Endothelial cell of umbilical vein (primary cell): ENCODE results near the gene GNG2. TPM values are rescaled to one million over a fixed set of nuclear protein-coding genes. Genes with fewer than 3 reads are reported as not detected.

Source experiments
- BruUV-seq: library from RNA; stranded (reverse); fragments of 400-500 nt; replicated peaks from 2 replicates; lab custom pipeline; 2021; lab: Mats Ljungman, UMichigan
- CTCF ChIA-PET: fragments of 300-600, 350-600 bp; sonication (Branson Sonifier 250); formaldehyde crosslinking; loops from one replicate; lab custom pipeline; 2021; ENCODE audit warnings: antibody characterized with exemption, inconsistent platforms; lab: Charles Lee
- POLR2A ChIA-PET: fragments of 300-600, 350-600 bp; sonication (Branson Sonifier 250); formaldehyde crosslinking; loops from one replicate; lab custom pipeline; 2021; ENCODE audit warnings: antibody characterized with exemption, inconsistent platforms; lab: Charles Lee
- DNase-seq: peaks from one replicate; pipeline ENCODE4 v3.0.0-alpha.2; 2011; ENCODE audit warnings: low read depth, low spot score
- FAIRE-seq: peaks from 2 replicates; lab custom pipeline; 2011; peaks lifted over from hg19 to GRCh38; lab: Jason Lieb, UNC
- H2AFZ ChIP-seq: 2 replicates; pipeline ENCODE4 v1.6.0; 2012; ENCODE audit warnings: low read depth, low read length, control low read depth, inconsistent platforms
- H3K27ac ChIP-seq: 2 replicates; pipeline ENCODE4 v1.5.1; 2011; ENCODE audit warnings: low read depth, mild to moderate bottlenecking, control low read depth, low read length, moderate library complexity; ENCODE audit not compliant: insufficient read depth
- H3K27me3 ChIP-seq, 2 experiments: 2 replicates each; pipeline versions ENCODE4 v1.6.0 to v1.6.1; 2011; ENCODE audit warnings: low read length in 2 of 2, mixed read lengths in 1 of 2; ENCODE audit not compliant: control insufficient read depth in 2 of 2, insufficient read depth in 2 of 2
- H3K36me3 ChIP-seq, 2 experiments: 2 replicates in 1 of 2; 3 replicates in 1 of 2; pipeline ENCODE4 v1.5.1; 2011; ENCODE audit warnings: low read length in 2 of 2, mild to moderate bottlenecking in 1 of 2, moderate library complexity in 1 of 2; ENCODE audit not compliant: control insufficient read depth in 2 of 2, insufficient read depth in 2 of 2; ENCODE audit errors: extremely low read depth in 1 of 2
- H3K4me1 ChIP-seq: 3 replicates; pipeline ENCODE4 v1.5.1; 2011; ENCODE audit warnings: mild to moderate bottlenecking, low read length; ENCODE audit not compliant: control insufficient read depth, insufficient read depth; ENCODE audit errors: extremely low read depth
- H3K4me2 ChIP-seq: 2 replicates; pipeline ENCODE4 v1.6.1; 2011; ENCODE audit warnings: low read length, control low read depth, mixed read lengths; ENCODE audit not compliant: insufficient read depth
- H3K4me3 ChIP-seq, 3 experiments: fragments of 200-600 bp in 1 of 3; sonication (generic), shearing (Covaris generic) in 1 of 3; replicated peaks in 1 of 3; 2 replicates each; pipeline ENCODE4 v1.5.1; 2011 to 2016; ENCODE audit warnings: control low read depth in 3 of 3, low read length in 3 of 3, mild to moderate bottlenecking in 2 of 3, inconsistent platforms in 1 of 3, low read depth in 1 of 3, moderate library complexity in 1 of 3; ENCODE audit not compliant: insufficient read depth in 1 of 3
- H3K79me2 ChIP-seq: 2 replicates; pipeline ENCODE4 v1.6.0; 2012; ENCODE audit warnings: low read length, inconsistent platforms; ENCODE audit not compliant: control insufficient read depth, insufficient read depth
- H3K9ac ChIP-seq: replicated peaks from 2 replicates; pipeline ENCODE3; 2011; ENCODE audit warnings: low read length, control low read depth; ENCODE audit not compliant: insufficient read depth; ENCODE audit errors: extremely low read depth
- H3K9me1 ChIP-seq: replicated peaks from 3 replicates; pipeline ENCODE4 v1.6.0; 2011; ENCODE audit warnings: mild to moderate bottlenecking, low read length; ENCODE audit not compliant: control insufficient read depth, insufficient read depth; ENCODE audit errors: extremely low read depth
- H3K9me3 ChIP-seq: replicated peaks from 2 replicates; pipeline ENCODE4 v1.5.1; 2012; ENCODE audit warnings: low read length, inconsistent platforms; ENCODE audit not compliant: control insufficient read depth, insufficient read depth
- H4K20me1 ChIP-seq: replicated peaks from 2 replicates; pipeline ENCODE3; 2011; ENCODE audit warnings: mild to moderate bottlenecking, low read length; ENCODE audit not compliant: control insufficient read depth, insufficient read depth; ENCODE audit errors: extremely low read depth
- CTCF ChIP-seq, 2 donors: IDR thresholded peaks; 1 replicate in 1 of 2; 2 replicates in 1 of 2; pipeline ENCODE4 v1.5.1; 2011; ENCODE audit warnings: low read length in 2 of 2, mild to moderate bottlenecking in 2 of 2, moderate library complexity in 2 of 2, control low read depth in 1 of 2, inconsistent platforms in 1 of 2, low read depth in 1 of 2; ENCODE audit not compliant: insufficient read depth in 1 of 2; ENCODE audit errors: extremely low read depth in 1 of 2
- EZH2 ChIP-seq: IDR thresholded peaks from 2 replicates; pipeline ENCODE4 v1.6.1; 2012; ENCODE audit warnings: borderline replicate concordance, low read depth, mild to moderate bottlenecking, moderate library complexity, low read length, inconsistent platforms; ENCODE audit not compliant: severe bottlenecking
- FOS ChIP-seq: IDR thresholded peaks from 2 replicates; pipeline ENCODE4 v1.6.1; 2011; ENCODE audit warnings: mild to moderate bottlenecking, low read length, moderate library complexity, borderline replicate concordance; ENCODE audit not compliant: insufficient read depth
- GATA2 ChIP-seq: IDR thresholded peaks from 2 replicates; pipeline ENCODE4 v1.7.0; 2011; ENCODE audit warnings: low read depth, mild to moderate bottlenecking, moderate library complexity, mixed read lengths, low read length; ENCODE audit not compliant: insufficient read length, insufficient read depth
- JUN ChIP-seq: IDR thresholded peaks from 2 replicates; pipeline ENCODE4 v1.6.1; 2011; ENCODE audit warnings: borderline replicate concordance, low read depth; ENCODE audit not compliant: insufficient read length, insufficient read depth
- MAX ChIP-seq: IDR thresholded peaks from 2 replicates; pipeline ENCODE4 v1.6.1; 2011; ENCODE audit not compliant: insufficient read depth, insufficient read length
- MYC ChIP-seq: IDR thresholded peaks from one replicate; pipeline ENCODE4 v1.6.1; 2011; ENCODE audit warnings: mild to moderate bottlenecking, low read depth, low read length
- POLR2A ChIP-seq: IDR thresholded peaks from 2 replicates; pipeline ENCODE4 v1.6.1; 2012; ENCODE audit warnings: low read depth, mild to moderate bottlenecking, control low read depth, low read length
- POLR2AphosphoS5 ChIP-seq: IDR thresholded peaks from 2 replicates; pipeline ENCODE4 v1.6.1; 2012; ENCODE audit warnings: low read depth, mild to moderate bottlenecking, control low read depth, low read length, moderate library complexity; ENCODE audit not compliant: insufficient read depth
- dilution Hi-C: fragments of 300-500 bp; cut with MboI; formaldehyde crosslinking; loops from one replicate; pipeline ENCODE4 v1.15.0; 2019; ENCODE audit warnings: low sequenced_read_pairs; ENCODE audit not compliant: extremely low pct_ligation_motif_present
- intact Hi-C: fragments of 100-400 bp; cut with micrococcal nuclease; formaldehyde crosslinking; loops from one replicate; pipeline ENCODE4 v1.10.0; 2022
- polyA plus RNA-seq, 4 experiments: library from polyadenylated mRNA; depleted of rRNA in 3 of 4; stranded (reverse) in 3 of 4; unstranded in 1 of 4; fragments of >200 nt; gene quantifications; 2 replicates each; pipeline versions ENCODE4 v1.2.1 to v1.2.3, GENCODE V29; 2011 to 2012; ENCODE audit warnings: missing spikeins in 1 of 4
- total RNA-seq: library from RNA; stranded (reverse); gene quantifications from 2 replicates; pipeline ENCODE4 v1.2.3, GENCODE V29; 2021

The GNG2 gene
- total and polyA plus RNA-seq, 2 donors (not counting 3 experiments of a cell fraction or from before 2014, with no cell fraction given) = not detected

- Histone ChIP-seq H3K4me2 (no peak overlapping the region), H3K36me3 (no peaks in the 10 kb centered on the region), H3K9ac (no peak overlapping the region), H3K4me1 (no peaks in the 10 kb centered on the region), H3K27me3 (peaks cover 0 to 1% of the 10 kb centered on the region in 2 experiments), H3K27ac (no peak overlapping the region), H4K20me1 (no peaks in the 10 kb centered on the region), H3K9me3 (no peaks in the 10 kb centered on the region), H3K9me1 (no peaks in the 10 kb centered on the region), H2AFZ (no peak overlapping the region), H3K79me2 (no peaks in the 10 kb centered on the region), H3K4me3 (no peak overlapping the region)
- POLR2A ChIA-PET = no interaction called here
- DNase-seq (no peak), FAIRE-seq (no peak)
- CTCF ChIA-PET = no interaction called here
- intact Hi-C loops = no loop called here
- BruUV-seq = no TSS peak
- no peak for TF ChIP-seq POLR2A
- TF ChIP-seq FOS = no peak
- TF ChIP-seq JUN = no peak
- dilution Hi-C loops = no loop called here
These were observed 44.4 kb upstream of the GNG2 start for GRCh38 chr14:51816031-51816430.

GRCh38 chr14:51817326-51817725, 43.1 kb upstream of the GNG2 start:
- H3K27ac ChIP-seq = no peak overlapping the region
- H3K79me2 ChIP-seq = no peaks in the 10 kb centered on the region
- H3K9ac ChIP-seq = no peak overlapping the region
- ChIA-PET CTCF (no interaction called here), POLR2A (no interaction called here)
- no peaks in the 10 kb centered on the region for H3K9me3 ChIP-seq
- intact Hi-C loops (no loop called here), dilution Hi-C loops (no loop called here)
- no peaks in the 10 kb centered on the region for H3K4me1 ChIP-seq
- H3K27me3 ChIP-seq = peaks cover 1 to 2% of the 10 kb centered on the region in 2 experiments
- no peak for DNase-seq
- no peak overlapping the region for H2AFZ ChIP-seq
- FAIRE-seq = no peak
- H4K20me1 ChIP-seq = no peaks in the 10 kb centered on the region
- H3K9me1 ChIP-seq = no peaks in the 10 kb centered on the region
- no peak overlapping the region for H3K4me3 ChIP-seq
- no TSS peak for BruUV-seq
- H3K36me3 ChIP-seq = no peaks in the 10 kb centered on the region
- no peak overlapping the region for H3K4me2 ChIP-seq
- TF ChIP-seq CTCF (IDR thresholded peaks at IDR 0.05; ENCODE audit: extremely low read depth in 1 of 2, insufficient read depth in 1 of 2, low read depth in 1 of 2, low read length in 2 of 2) (no peak), GATA2 (no peak), MAX (no peak), JUN (no peak), POLR2A (no peak), FOS (no peak), MYC (no peak), EZH2 (no peak), POLR2AphosphoS5 (no peak)
